IMR-90 (cell line): ENCODE measurements around the gene PCBP3. TPM values are rescaled to one million over a fixed set of nuclear protein-coding genes. Genes with fewer than 3 reads are reported as not detected.

Experiments used
- ATAC-seq: fragments of 200-7000 bp; cut with Tn5 transposase; 2 replicates; pipeline ENCODE4 v1.9.1; 2020; ENCODE audit warnings: low read depth, mild to moderate bottlenecking, moderate library complexity
- BruUV-seq: library from RNA; stranded (reverse); fragments of 400-500 nt; replicated peaks from 2 replicates; lab custom pipeline; 2021; lab: Mats Ljungman, UMichigan
- CTCF ChIA-PET: fragments of 300-600 bp; formaldehyde crosslinking; extraction: SDS; loops from one replicate; lab custom pipeline; 2021; ENCODE audit warnings: antibody characterized with exemption; lab: Yijun Ruan, JAX
- POLR2A ChIA-PET: fragments of 300-600 bp; sonication (Branson Sonifier 250); formaldehyde crosslinking; loops from one replicate; lab custom pipeline; 2022; ENCODE audit warnings: antibody characterized with exemption; ENCODE audit not compliant: unreplicated experiment; lab: Charles Lee
- DNase-seq: peaks from one replicate; pipeline ENCODE4 v3.0.0; 2013
- H2AFZ ChIP-seq: replicated peaks from 2 replicates; pipeline ENCODE3; 2013; ENCODE audit warnings: low read length, mild to moderate bottlenecking; ENCODE audit not compliant: poor library complexity
- H2AK5ac ChIP-seq: 2 replicates; pipeline ENCODE4 v1.6.1; 2013; ENCODE audit warnings: low read depth, low read length, inconsistent platforms
- H2AK9ac ChIP-seq: replicated peaks from 2 replicates; pipeline ENCODE3; 2013; ENCODE audit warnings: mild to moderate bottlenecking, low read depth, low read length, moderate library complexity; ENCODE audit not compliant: poor library complexity
- H2BK120ac ChIP-seq: 2 replicates; pipeline ENCODE4 v1.6.1; 2013; ENCODE audit warnings: low read depth, low read length, inconsistent platforms
- H2BK15ac ChIP-seq: 3 replicates; pipeline ENCODE4 v1.6.1; 2013; ENCODE audit warnings: low read depth, low read length, inconsistent platforms
- H2BK20ac ChIP-seq: 2 replicates; pipeline ENCODE4 v1.6.1; 2013; ENCODE audit warnings: low read depth, mild to moderate bottlenecking, inconsistent platforms, low read length, moderate library complexity
- H2BK5ac ChIP-seq: 2 replicates; pipeline ENCODE4 v1.6.1; 2013; ENCODE audit warnings: mild to moderate bottlenecking, low read depth, low read length, inconsistent platforms; ENCODE audit not compliant: poor library complexity, severe bottlenecking
- H3K14ac ChIP-seq: replicated peaks from 2 replicates; pipeline ENCODE4 v1.6.1; 2013; ENCODE audit warnings: low read depth, low read length, inconsistent platforms
- H3K18ac ChIP-seq: 2 replicates; pipeline ENCODE4 v1.6.1; 2013; ENCODE audit warnings: low read depth, low read length, control low read depth
- H3K23ac ChIP-seq: 2 replicates; pipeline ENCODE4 v1.6.1; 2013; ENCODE audit warnings: low read depth, low read length, inconsistent platforms
- H3K27ac ChIP-seq: 2 replicates; pipeline ENCODE4 v1.5.1; 2013; ENCODE audit warnings: mild to moderate bottlenecking, control low read depth, low read length; ENCODE audit not compliant: insufficient read depth
- H3K27me3 ChIP-seq: 2 replicates; pipeline ENCODE4 v1.6.1; 2013; ENCODE audit warnings: low read length; ENCODE audit not compliant: control insufficient read depth, insufficient read depth
- H3K36me3 ChIP-seq: 2 replicates; pipeline ENCODE4 v1.6.1; 2013; ENCODE audit warnings: low read length, mixed read lengths; ENCODE audit not compliant: control insufficient read depth, insufficient read depth
- H3K4ac ChIP-seq: 2 replicates; pipeline ENCODE4 v1.6.1; 2013; ENCODE audit warnings: low read depth, low read length, inconsistent platforms
- H3K4me1 ChIP-seq: 2 replicates; pipeline ENCODE4 v1.6.1; 2013; ENCODE audit warnings: low read length, mixed read lengths; ENCODE audit not compliant: control insufficient read depth, insufficient read depth
- H3K4me2 ChIP-seq: 2 replicates; pipeline ENCODE4 v1.6.1; 2013; ENCODE audit warnings: low read depth, mild to moderate bottlenecking, control low read depth, low read length, moderate library complexity
- H3K4me3 ChIP-seq: 2 replicates; pipeline ENCODE4 v1.5.1; 2013; ENCODE audit warnings: low read depth, mild to moderate bottlenecking, control low read depth, low read length, moderate library complexity; ENCODE audit not compliant: insufficient read depth
- H3K56ac ChIP-seq: 2 replicates; pipeline ENCODE4 v1.6.1; 2013; ENCODE audit warnings: low read length, inconsistent platforms; ENCODE audit not compliant: insufficient read depth; ENCODE audit errors: extremely low read depth
- H3K79me1 ChIP-seq, 2 experiments: 2 replicates each; pipeline ENCODE4 v1.6.1; 2013; ENCODE audit warnings: low read length in 2 of 2, inconsistent platforms in 1 of 2, low read depth in 1 of 2
- H3K9ac ChIP-seq: 2 replicates; pipeline ENCODE4 v1.6.1; 2013; ENCODE audit warnings: low read depth, low read length, control low read depth
- H3K9me1 ChIP-seq: 2 replicates; pipeline ENCODE4 v1.6.1; 2013; ENCODE audit warnings: low read length, inconsistent platforms; ENCODE audit not compliant: insufficient read depth
- H3K9me3 ChIP-seq: 2 replicates; pipeline ENCODE4 v1.6.1; 2013; ENCODE audit warnings: low read length; ENCODE audit not compliant: control insufficient read depth, insufficient read depth
- H4K20me1 ChIP-seq: 2 replicates; pipeline ENCODE4 v1.6.1; 2013; ENCODE audit warnings: low read length, inconsistent platforms; ENCODE audit not compliant: insufficient read depth
- H4K5ac ChIP-seq: 2 replicates; pipeline ENCODE4 v1.6.1; 2013; ENCODE audit warnings: mild to moderate bottlenecking, low read depth, low read length, control low read depth
- H4K8ac ChIP-seq, 2 experiments: 2 replicates each; pipeline ENCODE4 v1.6.1; 2013; ENCODE audit warnings: low read depth in 2 of 2, low read length in 2 of 2, control low read depth in 1 of 2, inconsistent platforms in 1 of 2
- H4K91ac ChIP-seq: 2 replicates; pipeline ENCODE4 v1.6.1; 2013; ENCODE audit warnings: low read depth, low read length, inconsistent platforms; ENCODE audit not compliant: insufficient read depth
- BHLHE40 ChIP-seq: fragments of 150-350 bp; IDR thresholded peaks from 2 replicates; pipeline ENCODE4 v1.6.1; 2016; ENCODE audit warnings: mild to moderate bottlenecking, low read depth, low read length
- CHD1 ChIP-seq: IDR thresholded peaks from 2 replicates; pipeline ENCODE4 v1.6.1; 2012; ENCODE audit warnings: low read depth, low read length, improper control_type of control experiment
- FOS ChIP-seq: fragments of 150-350 bp; IDR thresholded peaks from 2 replicates; pipeline ENCODE4 v1.6.1; 2016; ENCODE audit warnings: low read depth, low read length
- MAZ ChIP-seq: IDR thresholded peaks from 2 replicates; pipeline ENCODE4 v1.6.1; 2012; ENCODE audit warnings: low read depth, mild to moderate bottlenecking, low read length, improper control_type of control experiment, moderate library complexity, borderline replicate concordance
- MXI1 ChIP-seq: IDR thresholded peaks from 2 replicates; pipeline ENCODE4 v1.6.1; 2012; ENCODE audit warnings: low read depth, mild to moderate bottlenecking, low read length, moderate library complexity, borderline replicate concordance
- POLR2A ChIP-seq: IDR thresholded peaks from 2 replicates; pipeline ENCODE4 v1.6.1; 2012; ENCODE audit warnings: mild to moderate bottlenecking, low read depth, low read length
- RAD21 ChIP-seq: IDR thresholded peaks from 2 replicates; pipeline ENCODE4 v1.6.1; 2012; ENCODE audit warnings: low read length, improper control_type of control experiment
- RCOR1 ChIP-seq: IDR thresholded peaks from 2 replicates; pipeline ENCODE4 v1.6.1; 2012; ENCODE audit warnings: mild to moderate bottlenecking, low read length, improper control_type of control experiment; ENCODE audit not compliant: insufficient replicate concordance
- SMC3 ChIP-seq: fragments of 150-350 bp; IDR thresholded peaks from 2 replicates; pipeline ENCODE4 v1.6.1; 2016; ENCODE audit warnings: low read depth, mild to moderate bottlenecking, antibody characterized with exemption, low read length, moderate library complexity
- WGBS, 2 experiments: methylation state at CpG; one replicate each; pipeline versions ENCODE4 v1.1.5 to v1.1.7; 2013; ENCODE audit warnings: missing lambda C conversion rate in 2 of 2; ENCODE audit not compliant: insufficient read length in 1 of 2; ENCODE audit errors: extremely low coverage in 2 of 2; 5-methylcytosine and 5-hydroxymethylcytosine counted together
- dilution Hi-C: fragments of 300-500 bp; cut with HindIII; formaldehyde crosslinking; loops from one replicate; pipeline ENCODE4 v1.14.3; 2018; ENCODE audit warnings: low sequenced_read_pairs; ENCODE audit not compliant: unreplicated experiment
- in situ Hi-C: fragments of 300-500 bp; cut with MboI; formaldehyde crosslinking; loops from 3 replicates; pipeline ENCODE4 v1.14.3; 2019; ENCODE audit warnings: low sequenced_read_pairs, inconsistent platforms, mixed read lengths
- intact Hi-C: fragments of 100-400 bp; cut with micrococcal nuclease; formaldehyde crosslinking; loops from 2 replicates; pipeline ENCODE4 v1.10.0; 2022
- polyA plus RNA-seq, 3 experiments: library from polyadenylated mRNA; depleted of rRNA; stranded (reverse); fragments of >200 nt; gene quantifications; 2 replicates each; pipeline ENCODE4 v1.2.3, GENCODE V29; 2012; ENCODE audit warnings: low replicate concordance in 1 of 3
- total RNA-seq: library from RNA; depleted of rRNA; stranded (reverse); fragments of >200 nt; gene quantifications from 2 replicates; pipeline ENCODE4 v1.2.3, GENCODE V29; 2012
- TF ChIP-seq, protein P1 (sequence below): fragments of 150-350 bp; IDR thresholded peaks from 2 replicates; pipeline ENCODE4 v1.6.1; 2016; ENCODE audit warnings: low read depth, mild to moderate bottlenecking, low read length, moderate library complexity, borderline replicate concordance
- TF ChIP-seq, protein P2 (sequence below): conservative IDR thresholded peaks from 2 replicates; pipeline ENCODE4 v1.5.1; 2012; ENCODE audit warnings: mild to moderate bottlenecking, low read depth, low read length, improper control_type of control experiment

The PCBP3 gene
- total and polyA plus RNA-seq, 2 of the 4 experiments (the other 2 are of a cell fraction), result 2.9 to 3.9 TPM

DNA sequence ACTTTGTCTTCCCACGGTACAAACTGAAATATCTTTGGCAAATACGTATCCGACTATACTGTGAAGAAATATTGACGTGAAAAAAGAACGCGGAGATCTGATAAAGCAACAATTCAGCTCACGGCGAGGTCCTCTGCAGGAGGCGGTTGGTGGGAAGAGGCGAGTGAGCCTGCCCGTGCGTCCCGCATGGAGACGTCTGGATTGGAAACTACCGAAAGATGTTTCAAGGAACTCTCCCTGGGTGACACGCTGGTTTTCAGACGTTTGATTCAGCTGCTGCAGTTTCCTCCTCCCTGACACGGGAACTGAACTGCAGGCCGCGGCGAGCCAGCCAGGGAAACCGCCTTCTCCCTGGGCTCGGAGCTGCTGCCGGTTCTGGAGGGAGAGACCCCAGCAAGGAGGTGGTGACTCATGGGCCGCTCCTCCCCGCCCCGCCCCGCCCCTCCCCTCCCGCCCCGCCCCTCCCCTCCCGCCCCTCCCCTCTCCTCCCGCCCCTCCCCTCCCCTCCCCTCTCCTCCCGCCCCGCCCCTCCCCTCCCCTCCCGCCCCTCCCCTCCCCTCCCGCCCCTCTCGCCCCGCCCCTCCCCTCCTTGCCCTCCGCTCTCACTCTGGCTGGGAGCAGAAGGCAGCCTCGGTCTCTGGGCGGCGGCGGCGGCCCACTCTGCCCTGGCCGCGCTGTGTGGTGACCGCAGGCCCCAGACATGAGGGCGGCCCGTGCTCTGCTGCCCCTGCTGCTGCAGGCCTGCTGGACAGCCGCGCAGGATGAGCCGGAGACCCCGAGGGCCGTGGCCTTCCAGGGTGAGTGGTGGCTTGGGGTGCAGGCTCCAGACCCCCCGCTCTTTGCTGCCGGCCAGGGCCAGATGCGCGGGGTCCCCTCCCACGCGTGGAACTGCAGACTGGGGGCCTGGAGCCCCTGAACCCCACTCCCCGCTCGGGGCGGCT is 337.9 kb downstream of the PCBP3 start, which contains the start of gene COL6A1:
TSS of gene COL6A1 (plus strand) at position 620 of the 941 bp plus-strand sequence. CDS start at position 701, 81 bp downstream.
- CTCF ChIA-PET, result interaction anchor here (1.0 kb wide), 1 partner anchor 70 kb away, joined by 3 read pairs; no protein-coding TSS in a partner anchor
- Histone ChIP-seq H2AK5ac (peak within 1 kb of the TSS; percentile 97), H2AK9ac (peak within 1 kb of the TSS; percentile 99), H2BK20ac (peak within 1 kb of the TSS; percentile 44), H3K18ac (peak within 1 kb of the TSS; percentile 90), H2BK120ac (peak within 1 kb of the TSS; percentile 66), H3K27me3 (no peaks in the 10 kb centered on the region), H3K9ac (peak within 1 kb of the TSS; percentile 100), H2BK5ac (peak within 1 kb of the TSS; percentile 98), H3K4me3 (peak within 1 kb of the TSS; percentile 95), H4K91ac (peak within 1 kb of the TSS; percentile 85), H3K4me2 (peak within 1 kb of the TSS; percentile 91), H3K9me1 (peaks cover 6% of the 10 kb centered on the region), H3K4me1 (peaks cover 29% of the 10 kb centered on the region), H4K20me1 (peaks cover 49% of the 10 kb centered on the region), H3K36me3 (peaks cover 38% of the 10 kb centered on the region), H3K14ac (peak within 1 kb of the TSS; percentile 98), H3K23ac (peak within 1 kb of the TSS; percentile 95), H2AFZ (peak within 1 kb of the TSS; percentile 87), H3K9me3 (no peaks in the 10 kb centered on the region), H4K5ac (peak within 1 kb of the TSS; percentile 71), H3K79me1 (peaks cover 5 to 58% of the 10 kb centered on the region in 2 experiments; a peak in 2 of 4 replicates), H2BK15ac (peak within 1 kb of the TSS; percentile 30; the same call in 1 of the 3 replicates), H3K27ac (peak within 1 kb of the TSS; percentile 99), H3K4ac (peak within 1 kb of the TSS; percentile 86), H3K56ac (peak within 1 kb of the TSS; percentile 92), H4K8ac (peak within 1 kb of the TSS; percentile 18 to 68)
- 0% methylated on average over 23 of the region's 63 CpGs; no CpG with 5 or more reads in 1 of the 2 experiments for WGBS, 2 experiments
- peak; percentile 65 for ATAC-seq
- POLR2A ChIA-PET, result interaction anchor here (0.8 to 1.5 kb wide), 3 partner anchors 10 to 111 kb away, joined by 3 to 5 read pairs (median 3); no protein-coding TSS in a partner anchor
- DNase-seq, result peak; percentile 88
- TF ChIP-seq CHD1, result 0 out of 2 replicates have a peak, but pooled peaks have one; percentile 16
- TF ChIP-seq RCOR1, result no peak
- no peak for TF ChIP-seq SMC3
- TF ChIP-seq MAZ, result peak; percentile 59; the same call in 1 of the 2 replicates
- TF ChIP-seq, protein P1, sequence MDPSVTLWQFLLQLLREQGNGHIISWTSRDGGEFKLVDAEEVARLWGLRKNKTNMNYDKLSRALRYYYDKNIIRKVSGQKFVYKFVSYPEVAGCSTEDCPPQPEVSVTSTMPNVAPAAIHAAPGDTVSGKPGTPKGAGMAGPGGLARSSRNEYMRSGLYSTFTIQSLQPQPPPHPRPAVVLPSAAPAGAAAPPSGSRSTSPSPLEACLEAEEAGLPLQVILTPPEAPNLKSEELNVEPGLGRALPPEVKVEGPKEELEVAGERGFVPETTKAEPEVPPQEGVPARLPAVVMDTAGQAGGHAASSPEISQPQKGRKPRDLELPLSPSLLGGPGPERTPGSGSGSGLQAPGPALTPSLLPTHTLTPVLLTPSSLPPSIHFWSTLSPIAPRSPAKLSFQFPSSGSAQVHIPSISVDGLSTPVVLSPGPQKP, result no peak
- peak; percentile 21; the same call in 1 of the 2 replicates for TF ChIP-seq FOS
- TF ChIP-seq, protein P2, sequence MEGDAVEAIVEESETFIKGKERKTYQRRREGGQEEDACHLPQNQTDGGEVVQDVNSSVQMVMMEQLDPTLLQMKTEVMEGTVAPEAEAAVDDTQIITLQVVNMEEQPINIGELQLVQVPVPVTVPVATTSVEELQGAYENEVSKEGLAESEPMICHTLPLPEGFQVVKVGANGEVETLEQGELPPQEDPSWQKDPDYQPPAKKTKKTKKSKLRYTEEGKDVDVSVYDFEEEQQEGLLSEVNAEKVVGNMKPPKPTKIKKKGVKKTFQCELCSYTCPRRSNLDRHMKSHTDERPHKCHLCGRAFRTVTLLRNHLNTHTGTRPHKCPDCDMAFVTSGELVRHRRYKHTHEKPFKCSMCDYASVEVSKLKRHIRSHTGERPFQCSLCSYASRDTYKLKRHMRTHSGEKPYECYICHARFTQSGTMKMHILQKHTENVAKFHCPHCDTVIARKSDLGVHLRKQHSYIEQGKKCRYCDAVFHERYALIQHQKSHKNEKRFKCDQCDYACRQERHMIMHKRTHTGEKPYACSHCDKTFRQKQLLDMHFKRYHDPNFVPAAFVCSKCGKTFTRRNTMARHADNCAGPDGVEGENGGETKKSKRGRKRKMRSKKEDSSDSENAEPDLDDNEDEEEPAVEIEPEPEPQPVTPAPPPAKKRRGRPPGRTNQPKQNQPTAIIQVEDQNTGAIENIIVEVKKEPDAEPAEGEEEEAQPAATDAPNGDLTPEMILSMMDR, result no peak
- peak; percentile 95 for TF ChIP-seq POLR2A
- TF ChIP-seq RAD21, result 0 out of 2 replicates have a peak, but pooled peaks have one; percentile 23
- peak; percentile 53 for TF ChIP-seq BHLHE40
- peak; percentile 73; the same call in 1 of the 2 replicates for TF ChIP-seq MXI1
- in situ Hi-C loops (no loop called here), dilution Hi-C loops (no loop called here), intact Hi-C loops (loop anchor here (2.0 kb wide), 1 partner anchor 75 kb away; no protein-coding TSS in a partner anchor)
- no TSS peak for BruUV-seq
